Tibial nerve (tissue), 4 donors: ENCODE results near the gene SERF2. TPM values are rescaled to one million over a fixed set of nuclear protein-coding genes. Genes with fewer than 3 reads are reported as not detected.
"Not testable (repeated sequence)": the region's sequence is repeated elsewhere in the genome, so short reads cannot be mapped to it uniquely, and the experiment has no call there.

Experiments
- DNase-seq, 2 donors: peaks; one replicate each; pipeline ENCODE4 v3.0.0-alpha.2; 2019; ENCODE audit warnings: low spot score in 2 of 2
- H3K27ac ChIP-seq, 4 donors: fragments of 200-600 bp; sonication (generic) in 3 of 4; one replicate each; pipeline ENCODE4 v1.5.1; 2017 to 2019; ENCODE audit warnings: mild to moderate bottlenecking in 1 of 4
- H3K27me3 ChIP-seq, 2 donors: fragments of 200-600 bp; sonication (generic) in 1 of 2; one replicate each; pipeline versions ENCODE4 v1.5.1 to v1.6.0; 2017 to 2019
- H3K36me3 ChIP-seq, 3 donors: fragments of 200-600 bp; sonication (generic); one replicate each; pipeline ENCODE4 v1.5.1; 2018 to 2019
- H3K4me1 ChIP-seq, 4 donors: fragments of 200-600 bp; sonication (generic) in 3 of 4; one replicate each; pipeline ENCODE4 v1.5.1; 2017 to 2019
- H3K4me3 ChIP-seq, 4 donors: fragments of 200-600 bp; sonication (generic) in 3 of 4; one replicate each; pipeline ENCODE4 v1.5.1; 2017 to 2019; ENCODE audit warnings: mild to moderate bottlenecking in 1 of 4, moderate library complexity in 1 of 4
- H3K9me3 ChIP-seq, 4 donors: fragments of 200-600 bp; sonication (generic) in 3 of 4; one replicate each; pipeline ENCODE4 v1.5.1; 2017 to 2019
- EP300 ChIP-seq, 2 donors: sonication (generic); formaldehyde crosslinking; IDR thresholded peaks; one replicate each; pipeline ENCODE4 v1.6.1; 2017; ENCODE audit warnings: antibody characterized with exemption in 2 of 2, mild to moderate bottlenecking in 1 of 2
- POLR2A ChIP-seq, 2 donors: fragments of 450-650 bp; IDR thresholded peaks; one replicate each; pipeline ENCODE4 v1.6.1; 2017; ENCODE audit warnings: antibody characterized with exemption in 2 of 2, mild to moderate bottlenecking in 2 of 2, moderate library complexity in 2 of 2
- WGBS, 2 donors: methylation state at CpG; one replicate each; pipeline ENCODE4 v1.1.5; 2018; 5-methylcytosine and 5-hydroxymethylcytosine counted together
- total RNA-seq, 4 donors: library from RNA; depleted of rRNA; stranded (reverse); fragments of >200 nt; gene quantifications; one replicate each; pipeline ENCODE4 v1.1.0, GENCODE V29; 2016
- TF ChIP-seq, protein P1 (sequence below), 5 experiments: fragments of 200-600 bp in 3 of 5; fragments of 450-650 bp in 2 of 5; sonication (generic) in 3 of 5; IDR thresholded peaks; one replicate each; pipeline ENCODE4 v1.5.1; 2016 to 2019; ENCODE audit warnings: antibody characterized with exemption in 5 of 5, mild to moderate bottlenecking in 3 of 5, moderate library complexity in 2 of 5

The SERF2 gene
- total RNA-seq, 4 donors from 2014 or later = 698 to 988 (median 804) TPM

DNA sequence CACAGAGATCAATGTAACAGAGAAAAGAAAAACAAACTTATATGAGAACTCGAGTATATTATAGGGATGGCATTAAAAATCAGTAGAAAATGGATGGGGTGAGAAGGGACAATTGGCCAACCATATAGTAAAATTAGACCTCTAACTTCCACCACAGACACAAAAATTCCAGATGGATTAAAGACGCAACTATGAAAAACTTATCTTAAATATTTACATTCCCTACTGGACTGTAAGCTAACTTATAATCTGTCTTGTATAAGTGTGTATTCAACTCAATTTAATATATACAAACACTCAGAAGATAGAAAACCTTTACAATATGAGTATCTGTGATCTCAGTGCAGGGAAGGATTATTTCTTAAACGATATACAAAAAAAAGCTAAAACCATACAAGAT is 29.4 kb downstream of the SERF2 start:
- Histone ChIP-seq H3K36me3 (peaks cover 0 to 19% (median 0%) of the 10 kb centered on the region in 3 donors), H3K9me3 (no peaks in the 10 kb centered on the region), H3K27ac (no peak overlapping the region), H3K4me3 (no peak overlapping the region), H3K4me1 (peaks cover 0 to 52% (median 22%) of the 10 kb centered on the region in 4 donors), H3K27me3 (no peaks in the 10 kb centered on the region)
- WGBS, 2 donors = 73 to 79% methylated on average over 3 of the region's 3 CpGs
- TF ChIP-seq POLR2A (IDR thresholded peaks at IDR 0.05) (no peak), EP300 (IDR thresholded peaks at IDR 0.05) (no peak)
- TF ChIP-seq, protein P1, sequence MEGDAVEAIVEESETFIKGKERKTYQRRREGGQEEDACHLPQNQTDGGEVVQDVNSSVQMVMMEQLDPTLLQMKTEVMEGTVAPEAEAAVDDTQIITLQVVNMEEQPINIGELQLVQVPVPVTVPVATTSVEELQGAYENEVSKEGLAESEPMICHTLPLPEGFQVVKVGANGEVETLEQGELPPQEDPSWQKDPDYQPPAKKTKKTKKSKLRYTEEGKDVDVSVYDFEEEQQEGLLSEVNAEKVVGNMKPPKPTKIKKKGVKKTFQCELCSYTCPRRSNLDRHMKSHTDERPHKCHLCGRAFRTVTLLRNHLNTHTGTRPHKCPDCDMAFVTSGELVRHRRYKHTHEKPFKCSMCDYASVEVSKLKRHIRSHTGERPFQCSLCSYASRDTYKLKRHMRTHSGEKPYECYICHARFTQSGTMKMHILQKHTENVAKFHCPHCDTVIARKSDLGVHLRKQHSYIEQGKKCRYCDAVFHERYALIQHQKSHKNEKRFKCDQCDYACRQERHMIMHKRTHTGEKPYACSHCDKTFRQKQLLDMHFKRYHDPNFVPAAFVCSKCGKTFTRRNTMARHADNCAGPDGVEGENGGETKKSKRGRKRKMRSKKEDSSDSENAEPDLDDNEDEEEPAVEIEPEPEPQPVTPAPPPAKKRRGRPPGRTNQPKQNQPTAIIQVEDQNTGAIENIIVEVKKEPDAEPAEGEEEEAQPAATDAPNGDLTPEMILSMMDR (IDR thresholded peaks at IDR 0.05) = no peak
- DNase-seq = no peak

DNA sequence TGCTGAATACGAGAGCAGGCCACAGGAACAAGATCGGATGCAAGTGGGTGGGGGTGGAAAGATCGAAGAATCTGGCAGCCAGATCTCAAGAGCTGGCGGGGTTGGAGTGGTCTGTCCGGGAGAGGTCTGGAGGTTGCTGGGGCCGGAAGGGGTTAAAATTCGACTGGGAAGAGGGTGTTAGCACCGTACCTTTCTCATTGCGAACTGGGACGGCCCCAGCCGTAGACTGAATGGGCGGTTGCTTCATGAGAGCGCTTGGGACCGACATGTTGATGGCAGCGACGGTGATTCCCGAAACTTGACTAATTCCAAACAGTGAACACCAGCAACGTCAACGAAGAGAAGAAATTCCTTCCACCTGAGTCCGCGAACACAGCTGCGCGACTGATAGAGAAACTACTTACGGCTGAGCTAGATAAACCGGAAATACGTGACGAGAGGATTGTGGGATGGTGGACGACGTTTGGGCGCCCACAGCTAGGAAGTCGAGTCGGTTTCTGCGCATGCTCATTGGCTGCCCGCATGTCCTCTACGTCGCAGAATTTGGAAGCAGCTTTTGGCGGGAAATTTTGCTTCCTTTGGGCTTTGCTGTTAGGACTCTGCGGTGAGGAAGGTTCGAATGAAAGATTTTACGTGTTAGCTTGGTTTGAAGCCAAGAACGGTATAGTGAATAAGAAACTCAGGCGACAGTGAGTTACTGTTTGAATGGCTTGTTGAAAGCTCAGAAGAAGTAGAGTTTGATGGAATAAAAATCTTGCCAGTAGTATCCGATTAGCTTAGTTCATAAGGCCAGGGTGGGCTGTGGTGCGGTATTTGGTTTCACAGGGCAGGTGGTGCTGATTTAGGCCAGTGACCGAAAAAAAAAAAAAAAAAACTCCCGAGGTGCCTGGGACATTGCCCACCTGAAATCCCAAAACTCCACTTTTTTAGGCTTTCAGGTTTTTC is 32.5 kb downstream of the SERF2 start, which contains the start of gene MFAP1:
Gene MFAP1 (minus strand): TSS at position 389 of the 945 bp plus-strand sequence. CDS start 121 bp downstream, at position 268.
- Histone ChIP-seq H3K9me3 (no peaks in the 10 kb centered on the region), H3K27ac (peak within 1 kb of the TSS; percentile 65 to 95 (median 90)), H3K36me3 (peaks cover 0 to 11% (median 0%) of the 10 kb centered on the region in 3 donors), H3K27me3 (no peaks in the 10 kb centered on the region), H3K4me1 (peaks cover 0 to 60% (median 32%) of the 10 kb centered on the region in 4 donors), H3K4me3 (peak within 1 kb of the TSS; percentile 54 to 88 (median 74))
- TF ChIP-seq POLR2A (IDR thresholded peaks at IDR 0.05) (peak; percentile 71 to 76), EP300 (IDR thresholded peaks at IDR 0.05) (peak; percentile 97 to 98)
- TF ChIP-seq, protein P1 (IDR thresholded peaks at IDR 0.05) = peak in 1 of 5 experiments; percentile 43
- WGBS, 2 donors = 9% methylated on average over 46 of the region's 46 CpGs
- DNase-seq = peak; percentile 83 to 91

DNA sequence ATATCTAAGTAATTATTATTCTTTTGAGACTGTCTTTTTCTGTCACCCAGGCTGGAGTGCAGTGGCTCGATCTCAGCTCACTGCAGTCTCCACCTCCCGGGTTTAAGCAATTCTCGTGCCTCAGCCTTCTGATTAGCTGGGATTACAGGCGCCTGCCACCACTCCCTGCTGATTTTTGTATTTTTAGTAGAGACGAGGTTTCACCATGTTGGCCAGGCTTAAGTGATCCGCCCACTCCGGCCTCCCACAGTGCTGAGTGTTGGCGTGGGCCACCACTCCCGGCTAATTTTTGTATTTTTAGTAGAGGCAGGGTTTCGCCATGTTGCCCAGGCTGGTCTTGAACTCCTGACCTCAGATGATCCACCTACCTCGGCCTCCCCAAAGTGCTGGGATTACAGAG is 33.2 kb downstream of the SERF2 start:
- 92 to 97% methylated on average over 11 of the region's 11 CpGs for WGBS, 2 donors
- DNase-seq, H3K27me3 ChIP-seq, H3K4me3 ChIP-seq, H3K9me3 ChIP-seq, H3K36me3 ChIP-seq, H3K27ac ChIP-seq: not testable (repeated sequence)
- peaks cover 0 to 58% (median 32%) of the 10 kb centered on the region in 4 donors for H3K4me1 ChIP-seq

DNA sequence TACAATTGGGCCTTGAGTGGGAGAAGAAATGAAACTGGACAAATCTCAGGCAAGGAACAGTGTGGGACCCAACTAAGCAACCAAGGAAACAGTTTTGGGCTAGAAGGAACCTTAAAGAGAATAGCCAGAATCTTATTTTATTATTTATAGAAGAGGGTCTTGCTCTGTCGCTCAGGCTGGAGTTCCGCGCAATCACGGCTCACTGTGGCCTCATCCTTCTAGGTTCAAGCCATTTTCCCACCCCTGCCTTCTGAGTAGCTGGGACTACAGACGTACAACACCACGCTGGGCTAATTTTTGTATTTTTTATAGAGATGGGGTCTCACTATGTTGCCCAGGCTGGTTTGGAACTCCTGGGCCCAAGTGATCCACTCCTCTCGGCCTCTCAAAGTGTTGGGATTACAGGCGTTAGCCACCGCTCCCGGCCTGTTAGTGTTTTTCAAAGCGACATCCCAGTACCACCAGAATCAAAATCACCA is 33.9 kb downstream of the SERF2 start:
- H3K27ac ChIP-seq = peak overlapping the region in 2 of 4 donors; percentile 72 to 78
- peaks cover 0 to 54% (median 30%) of the 10 kb centered on the region in 4 donors for H3K4me1 ChIP-seq
- no peaks in the 10 kb centered on the region for H3K27me3 ChIP-seq
- 92 to 99% methylated on average over 11 of the region's 11 CpGs for WGBS, 2 donors
- no peak for TF ChIP-seq EP300 (IDR thresholded peaks at IDR 0.05)
- TF ChIP-seq POLR2A (IDR thresholded peaks at IDR 0.05) = no peak
- TF ChIP-seq, protein P1 (IDR thresholded peaks at IDR 0.05) = no peak
- peak overlapping the region; percentile 30 to 59 (median 49) for H3K4me3 ChIP-seq
- no peaks in the 10 kb centered on the region for H3K36me3 ChIP-seq
- no peak for DNase-seq
- no peaks in the 10 kb centered on the region for H3K9me3 ChIP-seq

DNA sequence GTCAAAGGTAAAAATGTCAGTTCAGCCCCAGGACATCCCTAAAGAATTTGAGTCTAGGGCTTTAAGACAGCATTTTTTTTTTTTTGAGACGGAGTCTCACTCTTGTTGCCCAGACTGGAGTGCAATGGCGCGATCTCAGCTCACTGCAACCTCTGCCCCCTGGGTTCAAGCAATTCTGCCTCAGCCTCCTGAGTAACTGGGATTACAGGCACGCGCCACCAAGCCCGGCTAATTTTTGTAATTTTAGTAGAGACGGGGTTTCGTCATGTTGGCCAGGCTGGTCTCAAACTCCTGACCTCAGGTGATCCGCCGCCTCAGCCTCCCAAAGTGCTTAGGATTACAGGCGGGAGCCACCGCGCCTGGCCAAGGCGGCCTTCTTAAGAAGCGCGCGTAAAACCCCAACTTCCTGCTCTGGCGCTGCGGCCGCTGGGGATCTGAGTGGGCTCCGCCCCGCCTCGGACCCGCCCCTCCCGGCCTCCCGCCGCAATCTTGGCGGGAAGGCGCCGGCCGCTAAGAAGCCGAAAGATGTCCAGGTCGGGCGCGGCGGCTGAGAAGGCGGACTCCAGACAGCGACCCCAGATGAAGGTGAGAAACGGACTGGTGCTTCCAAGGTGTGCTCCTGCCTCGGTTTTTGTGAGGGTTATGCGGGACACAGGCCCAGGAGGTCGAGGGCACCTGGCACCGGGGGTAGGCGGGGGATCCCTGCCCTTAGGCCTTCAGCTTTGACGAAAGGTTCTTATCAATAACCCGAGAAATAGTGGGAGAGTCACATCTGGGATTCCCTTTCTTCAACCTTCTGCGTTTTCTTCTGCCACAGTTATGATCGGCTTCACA is 34.6 kb downstream of the SERF2 start, which contains the start of gene WDR76:
Gene WDR76 (plus strand): TSS at position 495 of the 834 bp plus-strand sequence. CDS start 31 bp downstream, at position 526.
- Histone ChIP-seq H3K27ac (peak within 1 kb of the TSS in 3 of 4 donors; percentile 72 to 83 (median 78)), H3K27me3 (no peaks in the 10 kb centered on the region), H3K9me3 (no peaks in the 10 kb centered on the region), H3K36me3 (peaks cover 0 to 5% (median 0%) of the 10 kb centered on the region in 3 donors), H3K4me3 (peak within 1 kb of the TSS; percentile 30 to 59 (median 49)), H3K4me1 (peaks cover 0 to 52% (median 27%) of the 10 kb centered on the region in 4 donors)
- 3 to 11% methylated on average over 20 to 39 of the region's 48 CpGs for WGBS, 2 donors
- TF ChIP-seq EP300 (IDR thresholded peaks at IDR 0.05) (peak in 1 of 2 donors; percentile 53), POLR2A (IDR thresholded peaks at IDR 0.05) (peak in 1 of 2 donors; percentile 41)
- TF ChIP-seq, protein P1 (IDR thresholded peaks at IDR 0.05) = no peak
- DNase-seq = peak; percentile 67 to 74
